ENCODE measurements around the gene WLS. TPM values are rescaled to one million over a fixed set of nuclear protein-coding genes. Genes with fewer than 3 reads are reported as not detected.

Gene WLS
- total and polyA plus RNA-seq, 12 donors: 31.7 to 123 (median 101) TPM

GRCh38 chr1:68213843-68214242 lies 18.5 kb downstream of the WLS start:
- Histone ChIP-seq H3K27me3 (no peaks in the 10 kb centered on the region), H3K27ac (peak overlapping the region in 4 of 10 donors; percentile 27 to 51 (median 38)), H3K9me3 (no peaks in the 10 kb centered on the region), H3K4me3 (no peak overlapping the region), H3K36me3 (no peaks in the 10 kb centered on the region), H3K4me1 (peaks cover 0 to 97% (median 55%) of the 10 kb centered on the region in 9 donors)
- no peak for TF ChIP-seq CTCF (IDR thresholded peaks at IDR 0.05)
- 40 to 42% methylated on average over 5 of the region's 5 CpGs for WGBS, 2 donors
- ATAC-seq (peak in 7 of 8 donors; percentile 36 to 91 (median 67)), DNase-seq (peak; percentile 65 to 73)
- intact Hi-C loops (cut with DNase I): no loop called here

GRCh38 chr1:68211761-68212380 lies 20.5 kb downstream of the WLS start:
- TF ChIP-seq CTCF (IDR thresholded peaks at IDR 0.05): no peak
- H3K4me1 ChIP-seq: peaks cover 0 to 92% (median 53%) of the 10 kb centered on the region in 9 donors
- 75 to 87% methylated on average over 6 of the region's 6 CpGs for WGBS, 2 donors
- no peak for ATAC-seq
- H3K36me3 ChIP-seq: no peaks in the 10 kb centered on the region
- no peak for DNase-seq
- no peak overlapping the region for H3K4me3 ChIP-seq
- H3K27ac ChIP-seq: peak overlapping the region in 1 of 10 donors; percentile 17
- no peaks in the 10 kb centered on the region for H3K9me3 ChIP-seq
- H3K27me3 ChIP-seq: no peaks in the 10 kb centered on the region
- intact Hi-C loops (cut with DNase I): no loop called here

- DNase-seq: no peak
- no peak overlapping the region for H3K4me3 ChIP-seq
- 89 to 94% methylated on average over 2 of the region's 2 CpGs for WGBS, 2 donors
- H3K36me3 ChIP-seq: no peaks in the 10 kb centered on the region
- intact Hi-C loops (cut with DNase I): no loop called here
- H3K9me3 ChIP-seq: no peaks in the 10 kb centered on the region
- H3K27me3 ChIP-seq: no peaks in the 10 kb centered on the region
- peak overlapping the region in 1 of 10 donors; percentile 9 for H3K27ac ChIP-seq
- peaks cover 0 to 92% (median 54%) of the 10 kb centered on the region in 9 donors for H3K4me1 ChIP-seq
- no peak for TF ChIP-seq CTCF (IDR thresholded peaks at IDR 0.05)
- ATAC-seq: no peak
These were observed 21.5 kb downstream of the WLS start for GRCh38 chr1:68210829-68211228.

GRCh38 chr1:68210027-68210426 lies 22.3 kb downstream of the WLS start:
- intact Hi-C loops (cut with DNase I): no loop called here
- DNase-seq: no peak
- Histone ChIP-seq H3K4me3 (no peak overlapping the region), H3K36me3 (no peaks in the 10 kb centered on the region), H3K27me3 (no peaks in the 10 kb centered on the region), H3K9me3 (no peaks in the 10 kb centered on the region), H3K4me1 (peaks cover 0 to 92% (median 53%) of the 10 kb centered on the region in 9 donors), H3K27ac (peak overlapping the region in 2 of 10 donors; percentile 9 to 10)
- no peak for TF ChIP-seq CTCF (IDR thresholded peaks at IDR 0.05)
- no peak for ATAC-seq
